HCT116 (cell line): ENCODE results near the gene TCF12. TPM values are rescaled to one million over a fixed set of nuclear protein-coding genes. Genes with fewer than 3 reads are reported as not detected.

Experiments used
- ATAC-seq: fragments of 200-7000 bp; cut with Tn5 transposase; 2 replicates; pipeline ENCODE4 v1.9.1; 2020; ENCODE audit warnings: mild to moderate bottlenecking, moderate library complexity
- BruUV-seq: library from RNA; stranded (reverse); fragments of 400-500 nt; replicated peaks from 2 replicates; lab custom pipeline; 2021; lab: Mats Ljungman, UMichigan
- CTCF ChIA-PET: fragments of 300-600 bp; sonication (Branson Sonifier 250); formaldehyde crosslinking; loops from one replicate; lab custom pipeline; 2021; ENCODE audit warnings: antibody characterized with exemption; lab: Charles Lee
- POLR2A ChIA-PET: fragments of 300-600, 350-600 bp; sonication (Branson Sonifier 250); formaldehyde crosslinking; loops from one replicate; lab custom pipeline; 2021; ENCODE audit warnings: antibody characterized with exemption; lab: Charles Lee
- RAD21 ChIA-PET, 2 experiments: fragments of 300-600 bp; sonication (Branson Sonifier 250); formaldehyde crosslinking; loops; one replicate each; lab custom pipeline; 2023; ENCODE audit warnings: low total read pairs in 2 of 2; ENCODE audit not compliant: uncharacterized antibody in 2 of 2, unreplicated experiment in 2 of 2, low non-redundant PET in 1 of 2; lab: Charles Lee
- DNase-seq: peaks from one replicate; pipeline ENCODE4 v3.0.0-alpha.2; 2010; ENCODE audit warnings: low read depth, low spot score
- H2AFZ ChIP-seq: fragments of 200-600 bp; shearing (Covaris generic), sonication (generic); 2 replicates; pipeline ENCODE4 v1.6.1; 2017; ENCODE audit warnings: low read depth, mixed run types, mixed read lengths, antibody characterized with exemption, low read length; ENCODE audit not compliant: poor library complexity, severe bottlenecking
- H3K27ac ChIP-seq: 2 replicates; pipeline ENCODE4 v1.5.1; 2012; ENCODE audit warnings: low read depth, low read length
- H3K27me3 ChIP-seq: fragments of 200-600 bp; sonication (generic); 2 replicates; pipeline ENCODE4 v1.6.1; 2016; ENCODE audit warnings: mixed run types, low read length, mixed read lengths; ENCODE audit not compliant: insufficient read depth
- H3K36me3 ChIP-seq, 2 experiments: fragments of 200-500 bp in 1 of 2; fragments of 200-600 bp in 1 of 2; sonication (Bioruptor generic) in 1 of 2; sonication (generic) in 1 of 2; 2 replicates each; pipeline versions ENCODE4 v1.5.1 to v1.6.1; 2014 to 2016; ENCODE audit warnings: low read length in 2 of 2, inconsistent platforms in 1 of 2, mixed read lengths in 1 of 2, mixed run types in 1 of 2; ENCODE audit not compliant: insufficient read depth in 2 of 2, control insufficient read depth in 1 of 2
- H3K4me1 ChIP-seq, 2 experiments: fragments of 200-600 bp in 1 of 2; sonication (generic) in 1 of 2; 2 replicates each; pipeline versions ENCODE4 v1.5.1 to v1.6.1; 2012 to 2017; ENCODE audit warnings: low read length in 2 of 2, inconsistent platforms in 1 of 2, mild to moderate bottlenecking in 1 of 2, mixed read lengths in 1 of 2, mixed run types in 1 of 2, moderate library complexity in 1 of 2; ENCODE audit not compliant: insufficient read depth in 2 of 2, control insufficient read depth in 1 of 2
- H3K4me2 ChIP-seq: fragments of 200-600 bp; sonication (generic); 2 replicates; pipeline ENCODE4 v1.6.1; 2017; ENCODE audit warnings: mixed run types, low read length, mixed read lengths
- H3K4me3 ChIP-seq, 2 experiments: fragments of 200-600 bp in 1 of 2; sonication (generic) in 1 of 2; replicated peaks in 1 of 2; 2 replicates each; pipeline ENCODE4 v1.5.1; 2011 to 2016; ENCODE audit warnings: low read length in 2 of 2, control low read depth in 1 of 2, low read depth in 1 of 2, mild to moderate bottlenecking in 1 of 2, mixed read lengths in 1 of 2, mixed run types in 1 of 2
- H3K79me2 ChIP-seq: fragments of 200-600 bp; sonication (generic); 2 replicates; pipeline ENCODE4 v1.6.1; 2017; ENCODE audit warnings: mild to moderate bottlenecking, mixed run types, low read length, moderate library complexity, mixed read lengths; ENCODE audit not compliant: insufficient read depth
- H3K9ac ChIP-seq: fragments of 200-600 bp; sonication (generic); 2 replicates; pipeline ENCODE4 v1.6.1; 2016; ENCODE audit warnings: low read length, mixed read lengths
- H3K9me2 ChIP-seq: fragments of 200-600 bp; sonication (generic), shearing (Covaris generic); 2 replicates; pipeline ENCODE4 v1.6.1; 2017; ENCODE audit warnings: mixed run types, mild to moderate bottlenecking, moderate library complexity; ENCODE audit not compliant: insufficient read depth
- H3K9me3 ChIP-seq, 2 experiments: fragments of 200-500 bp in 1 of 2; fragments of 200-600 bp in 1 of 2; sonication (Bioruptor generic) in 1 of 2; sonication (generic) in 1 of 2; 2 replicates each; pipeline ENCODE4 v1.6.1; 2014 to 2017; ENCODE audit warnings: low read length in 2 of 2, mixed read lengths in 2 of 2, inconsistent platforms in 1 of 2, low read depth in 1 of 2, mild to moderate bottlenecking in 1 of 2, mixed run types in 1 of 2, moderate library complexity in 1 of 2; ENCODE audit not compliant: control insufficient read depth in 1 of 2, insufficient read depth in 1 of 2
- H4K20me1 ChIP-seq: fragments of 200-600 bp; sonication (generic), shearing (Covaris generic); 2 replicates; pipeline ENCODE4 v1.6.1; 2017; ENCODE audit warnings: mixed run types, mild to moderate bottlenecking, moderate library complexity; ENCODE audit not compliant: insufficient read depth
- ATF3 ChIP-seq: IDR thresholded peaks from 2 replicates; pipeline ENCODE4 v1.6.1; 2012
- CEBPB ChIP-seq: IDR thresholded peaks from 2 replicates; pipeline ENCODE4 v1.6.1; 2012; ENCODE audit warnings: low read depth
- ELF1 ChIP-seq: IDR thresholded peaks from 2 replicates; pipeline ENCODE4 v1.6.1; 2012; ENCODE audit warnings: low read depth, borderline replicate concordance
- JUND ChIP-seq: IDR thresholded peaks from 2 replicates; pipeline ENCODE4 v1.6.1; 2012
- MAX ChIP-seq: IDR thresholded peaks from 2 replicates; pipeline ENCODE4 v1.6.1; 2012
- POLR2A ChIP-seq: IDR thresholded peaks from 2 replicates; pipeline ENCODE4 v1.7.0; 2011; ENCODE audit warnings: borderline replicate concordance; ENCODE audit not compliant: insufficient read depth, insufficient read length; ENCODE audit errors: extremely low read depth
- SIN3A ChIP-seq: IDR thresholded peaks from 2 replicates; pipeline ENCODE4 v1.6.1; 2012; ENCODE audit warnings: low read depth
- SP1 ChIP-seq: IDR thresholded peaks from 2 replicates; pipeline ENCODE4 v1.6.1; 2012; ENCODE audit warnings: low read depth
- SRF ChIP-seq: IDR thresholded peaks from 2 replicates; pipeline ENCODE4 v1.6.1; 2012; ENCODE audit warnings: low read depth
- YY1 ChIP-seq: IDR thresholded peaks from 2 replicates; pipeline ENCODE4 v1.6.1; 2011; ENCODE audit warnings: low read length, low read depth, moderate library complexity, mild to moderate bottlenecking; ENCODE audit not compliant: insufficient replicate concordance; ENCODE audit errors: extremely low read depth
- ZBTB33 ChIP-seq: IDR thresholded peaks from 2 replicates; pipeline ENCODE4 v1.6.1; 2011; ENCODE audit warnings: mild to moderate bottlenecking, low read length, moderate library complexity; ENCODE audit not compliant: insufficient replicate concordance; ENCODE audit errors: extremely low read depth
- ZFX ChIP-seq: fragments of 450-650 bp; IDR thresholded peaks from 2 replicates; pipeline ENCODE4 v1.6.1; 2017
- intact Hi-C: fragments of 100-400 bp; cut with micrococcal nuclease; formaldehyde crosslinking; loops from 2 replicates; pipeline ENCODE4 v1.10.0; 2022
- total RNA-seq: library from RNA; stranded (reverse); gene quantifications from one replicate; pipeline ENCODE4 v1.2.1, GENCODE V29; 2021; ENCODE audit not compliant: unreplicated experiment

Gene TCF12
- total RNA-seq, 1 experiment from 2014 or later, result 71.6 TPM

- no peak for ATAC-seq
- Histone ChIP-seq H3K4me1 (no peaks in the 10 kb centered on the region), H3K4me2 (no peak overlapping the region), H4K20me1 (no peaks in the 10 kb centered on the region), H3K79me2 (no peaks in the 10 kb centered on the region), H3K9ac (no peak overlapping the region), H2AFZ (no peak overlapping the region), H3K36me3 (no peaks in the 10 kb centered on the region; a peak in 2 of 4 replicates), H3K4me3 (no peak overlapping the region), H3K9me3 (no peaks in the 10 kb centered on the region), H3K27me3 (no peaks in the 10 kb centered on the region), H3K27ac (no peak overlapping the region), H3K9me2 (no peaks in the 10 kb centered on the region)
- ChIA-PET POLR2A (interaction anchor here (1.8 kb wide), 1 partner anchor 9 kb away, joined by 3 read pairs; no protein-coding TSS in a partner anchor), RAD21 (no interaction called here), CTCF (no interaction called here)
- intact Hi-C loops, result no loop called here
- no peak for TF ChIP-seq MAX
- TF ChIP-seq ELF1, result no peak
- no peak for TF ChIP-seq ZFX
- no peak for TF ChIP-seq SIN3A
- DNase-seq, result no peak
- BruUV-seq, result no TSS peak
Observed at GRCh38 chr15:57251308-57251707, 332.9 kb downstream of the TCF12 start.

GRCh38 chr15:57251941-57252340 is 333.5 kb downstream of the TCF12 start:
- Histone ChIP-seq H3K36me3 (no peaks in the 10 kb centered on the region; a peak in 2 of 4 replicates), H2AFZ (no peak overlapping the region), H4K20me1 (no peaks in the 10 kb centered on the region), H3K4me1 (no peaks in the 10 kb centered on the region), H3K27me3 (no peaks in the 10 kb centered on the region), H3K79me2 (no peaks in the 10 kb centered on the region), H3K4me3 (no peak overlapping the region), H3K4me2 (no peak overlapping the region), H3K27ac (no peak overlapping the region), H3K9me3 (no peaks in the 10 kb centered on the region), H3K9ac (no peak overlapping the region), H3K9me2 (no peaks in the 10 kb centered on the region)
- ChIA-PET RAD21 (no interaction called here), CTCF (no interaction called here), POLR2A (interaction anchor here (1.8 kb wide), 1 partner anchor 8 kb away, joined by 3 read pairs; no protein-coding TSS in a partner anchor)
- DNase-seq (no peak), ATAC-seq (no peak)
- TF ChIP-seq SP1 (no peak), JUND (no peak), YY1 (no peak), POLR2A (no peak), MAX (no peak), CEBPB (no peak), SIN3A (no peak), ZBTB33 (no peak), ATF3 (no peak), SRF (no peak)
- BruUV-seq, result no TSS peak
- intact Hi-C loops, result no loop called here
